Cortex of kidney (tissue), 1 donor: ENCODE data around the gene IGF2BP2.
"Not testable (repeated sequence)": the region's sequence is repeated elsewhere in the genome, so short reads cannot be mapped to it uniquely, and the experiment has no call there.

Experiments used
- DNase-seq: peaks from one replicate; lab custom pipeline; 2025; lab: John Stamatoyannopoulos, UW

Gene IGF2BP2

DNA sequence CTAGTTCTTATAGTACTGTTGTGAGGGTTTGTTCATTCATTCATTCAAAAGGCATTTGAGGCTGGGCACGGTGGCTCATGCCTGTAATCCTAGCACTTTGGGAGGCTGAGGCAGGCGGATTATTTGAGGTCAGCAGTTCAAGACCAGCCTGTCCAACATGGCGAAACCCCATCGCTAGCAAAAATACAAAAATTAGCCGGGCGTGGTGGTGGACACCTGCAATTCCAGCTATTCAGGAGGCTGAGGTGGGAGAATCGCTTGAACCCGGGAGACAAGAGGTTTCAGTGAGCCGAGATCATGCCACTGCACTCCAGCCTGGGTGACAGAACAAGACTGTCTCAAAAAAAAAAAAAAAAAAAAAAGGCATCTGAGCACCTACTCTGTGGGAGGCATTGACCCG, 163.5 kb downstream of the IGF2BP2 start:
- not testable (repeated sequence) for DNase-seq

DNA sequence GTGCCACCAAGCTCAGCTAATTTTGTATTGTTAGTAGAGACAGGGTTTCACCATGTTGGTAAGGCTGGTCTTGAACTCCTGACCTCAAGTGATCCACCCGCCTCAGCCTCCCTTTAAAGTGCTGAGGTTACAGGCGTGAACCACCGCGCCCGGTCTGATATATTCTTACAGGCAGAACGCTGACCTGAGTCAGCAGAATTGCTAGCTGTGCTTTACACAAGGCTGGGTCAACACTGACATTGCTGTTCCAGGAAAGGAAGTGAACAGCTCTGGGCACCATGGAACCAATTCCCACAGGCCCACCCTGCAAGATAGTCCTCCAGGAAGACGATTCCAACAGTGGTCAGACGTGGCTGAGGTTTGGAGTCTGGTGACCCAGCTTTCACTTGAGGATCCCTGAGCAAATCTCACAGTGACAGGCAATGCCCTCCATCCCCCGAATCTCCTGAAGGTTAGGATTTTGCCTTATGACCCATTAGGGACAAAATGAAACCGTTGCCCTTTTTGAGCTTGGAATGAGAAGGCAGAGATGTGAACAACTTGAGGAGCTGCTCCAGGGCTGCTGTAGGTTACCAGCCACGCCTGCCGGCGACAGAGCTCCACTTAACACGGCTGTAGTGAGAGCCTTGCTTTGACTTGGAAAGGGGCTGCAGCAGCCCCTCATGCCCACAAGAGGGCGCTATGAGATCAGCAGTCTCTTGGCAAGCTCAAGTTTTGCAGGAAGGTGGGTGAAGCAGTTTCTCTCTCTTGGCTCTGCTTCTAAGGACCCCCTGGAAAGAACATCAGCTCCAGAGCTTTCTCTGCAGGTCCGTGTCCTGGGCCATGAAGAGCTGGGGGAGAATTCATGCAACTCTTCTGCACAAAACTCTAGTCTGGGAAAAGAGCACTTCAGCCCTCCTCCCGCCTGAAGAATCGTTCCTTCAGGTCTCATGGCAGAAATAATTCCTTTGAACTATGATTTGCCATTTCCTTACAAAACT, 164.6 kb downstream of the IGF2BP2 start:
- no peak for DNase-seq

DNA sequence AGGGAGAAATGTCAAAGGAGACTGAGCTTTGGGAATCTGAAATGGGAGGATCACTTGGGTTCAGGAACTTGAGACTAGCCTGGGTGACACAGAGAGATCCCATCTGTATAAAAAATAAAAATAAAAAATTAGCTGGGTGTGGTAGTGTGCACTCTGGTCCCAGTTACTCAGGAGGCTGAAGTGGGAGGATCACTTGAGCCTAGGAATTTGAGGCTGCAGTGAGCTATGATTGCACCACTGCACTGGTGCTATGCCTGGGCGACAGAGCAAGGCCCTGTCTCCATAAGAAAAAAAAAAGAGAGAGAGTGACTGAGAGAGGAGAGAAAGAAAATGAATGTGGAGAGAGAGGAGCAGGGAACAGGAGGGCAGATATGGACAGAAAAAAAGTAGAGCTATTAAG, 165.9 kb downstream of the IGF2BP2 start:
- DNase-seq: no peak

DNA sequence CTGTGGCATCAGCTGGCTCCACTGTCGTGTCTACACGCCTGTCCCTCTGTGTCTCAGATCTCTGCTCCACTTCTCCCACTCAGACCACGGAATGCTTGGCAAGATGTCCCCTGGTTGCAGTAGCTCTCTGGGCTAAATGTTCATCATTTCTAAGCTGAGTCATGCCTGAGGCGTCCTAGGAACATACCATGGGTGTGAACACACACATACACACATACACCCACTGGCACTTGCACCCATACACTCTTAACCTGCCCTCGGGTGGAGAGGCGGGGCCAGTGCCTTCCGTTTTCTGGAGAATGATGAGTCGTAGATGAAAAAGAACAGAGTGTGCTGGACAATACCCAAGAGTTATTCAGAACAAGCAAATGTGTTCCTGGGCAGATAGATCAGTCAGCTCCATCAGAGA, 166.3 kb downstream of the IGF2BP2 start:
- DNase-seq: no peak

DNA sequence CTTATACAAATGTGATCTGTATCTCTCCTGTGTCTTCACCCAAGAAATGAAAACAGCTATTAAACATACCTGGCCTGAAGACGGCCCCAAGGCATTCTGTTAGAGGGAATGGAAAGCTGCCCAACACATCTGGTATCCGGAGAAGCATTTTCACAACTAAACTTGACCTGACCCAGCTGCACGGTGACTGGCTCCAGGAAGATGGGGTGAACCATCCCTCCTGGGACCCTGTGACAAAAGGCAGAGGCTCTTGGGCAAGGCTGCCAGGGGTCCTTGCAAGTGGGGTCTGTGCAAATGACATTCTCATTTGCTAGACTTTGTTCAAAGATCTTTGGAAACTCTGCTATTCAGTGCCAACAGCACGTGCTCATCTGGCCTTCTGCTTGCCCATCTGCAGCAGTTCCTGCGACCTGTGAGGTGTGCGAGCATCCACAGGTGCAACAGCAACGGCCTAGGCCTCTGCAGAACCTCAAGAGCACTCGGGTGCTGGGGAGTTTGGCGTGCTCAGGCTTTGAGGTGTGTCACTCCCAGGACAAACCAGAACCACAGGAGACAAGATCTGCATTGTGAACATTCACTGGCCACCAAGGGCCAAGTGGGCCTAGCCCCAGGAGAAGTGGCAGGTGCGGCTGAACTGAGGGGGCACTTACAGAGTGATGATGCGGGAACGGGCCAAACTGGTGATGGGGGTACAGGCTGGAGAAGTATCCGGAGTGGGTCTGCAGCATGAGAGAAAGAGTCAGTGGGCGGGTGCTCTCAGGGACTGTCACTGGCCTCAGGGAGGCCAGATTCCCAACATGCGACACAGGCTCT, 166.9 kb downstream of the IGF2BP2 start:
- DNase-seq: no peak

DNA sequence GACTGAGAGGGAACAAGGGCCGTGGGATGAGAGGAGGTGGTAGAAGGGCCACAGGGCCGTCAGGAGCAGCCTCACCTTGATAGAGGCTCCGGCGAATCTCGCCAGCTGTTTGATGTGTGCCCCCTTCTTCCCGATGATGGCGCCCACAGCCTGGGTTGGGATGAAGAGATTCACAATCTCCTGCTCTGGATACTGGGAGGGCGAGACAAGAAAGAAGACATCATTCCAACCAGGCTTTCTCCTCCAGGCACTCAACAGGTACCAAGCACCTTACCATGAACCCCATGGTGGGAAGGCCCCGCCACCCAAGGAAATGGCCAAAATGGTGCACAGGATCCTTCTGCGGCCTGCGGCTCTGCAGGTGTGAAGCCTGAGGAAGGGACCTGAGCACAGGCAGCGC, 167.6 kb downstream of the IGF2BP2 start:
- no peak for DNase-seq

DNA sequence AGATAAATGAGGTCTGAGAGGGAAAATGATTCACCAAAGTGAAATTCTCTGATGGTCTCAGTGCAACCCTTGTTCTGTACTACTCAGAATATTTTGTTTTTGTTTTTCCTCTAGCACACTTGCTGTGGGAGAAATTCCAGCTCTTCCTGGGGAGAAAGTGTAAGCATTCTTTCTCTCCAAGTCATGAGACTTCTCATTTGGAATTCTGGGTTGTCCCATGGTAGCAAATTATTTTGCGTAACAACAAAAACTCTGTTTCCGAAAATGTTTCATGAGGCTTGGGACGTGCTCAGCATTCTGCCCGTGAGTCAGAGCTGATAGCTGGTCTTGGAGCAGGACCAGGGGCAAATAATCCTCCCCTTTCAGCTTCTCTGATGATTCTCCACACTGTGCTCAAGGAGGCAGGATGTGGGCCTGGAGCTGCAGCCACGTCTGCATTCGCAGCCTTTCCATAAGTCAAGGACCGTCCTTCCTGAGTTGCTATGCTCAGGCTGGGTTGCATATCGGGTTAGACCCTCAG, 168.5 kb downstream of the IGF2BP2 start:
- DNase-seq: no peak

DNA sequence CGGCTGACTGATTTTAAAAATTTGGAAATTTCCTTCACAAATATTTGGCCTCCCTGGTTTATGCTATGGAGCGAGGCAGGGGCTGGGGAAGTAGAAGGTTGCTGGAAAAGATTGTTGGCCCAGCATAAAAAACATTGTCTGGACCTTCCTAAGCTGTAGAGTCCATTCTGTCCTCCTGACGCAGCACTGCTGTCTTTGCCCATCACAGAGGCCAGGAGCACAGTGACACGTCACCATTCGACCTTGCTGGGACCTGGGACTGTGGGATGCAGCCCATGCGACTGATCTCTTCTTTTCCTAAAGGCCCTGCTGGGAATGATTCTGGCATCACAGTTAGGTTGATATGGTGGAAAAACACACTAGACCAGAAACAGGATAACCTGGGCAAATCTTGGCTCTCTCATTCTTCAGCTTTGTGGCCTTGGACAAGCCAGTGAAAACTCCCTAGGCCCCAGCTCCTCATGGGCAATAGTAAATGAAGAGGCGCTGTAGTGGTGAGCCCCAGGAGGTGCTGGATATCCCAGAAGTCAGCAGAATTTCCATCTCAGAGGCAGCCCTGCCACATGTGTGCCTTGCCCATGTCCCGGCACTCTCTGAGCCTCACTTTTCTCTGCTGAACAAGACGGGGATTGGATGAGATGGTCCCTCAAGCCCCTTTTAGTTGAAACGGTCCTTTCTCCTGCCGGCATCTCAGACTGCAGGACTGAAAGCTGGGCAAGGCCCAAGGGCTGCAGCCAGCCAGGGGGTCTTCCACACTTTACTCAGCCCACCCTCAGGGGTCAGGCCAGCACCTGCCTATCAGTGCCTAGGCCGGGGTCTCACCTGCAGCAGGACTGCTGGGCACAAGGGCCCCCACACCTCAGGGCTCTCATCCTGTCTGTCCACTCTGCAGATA, 169.2 kb downstream of the IGF2BP2 start:
- no peak for DNase-seq

DNA sequence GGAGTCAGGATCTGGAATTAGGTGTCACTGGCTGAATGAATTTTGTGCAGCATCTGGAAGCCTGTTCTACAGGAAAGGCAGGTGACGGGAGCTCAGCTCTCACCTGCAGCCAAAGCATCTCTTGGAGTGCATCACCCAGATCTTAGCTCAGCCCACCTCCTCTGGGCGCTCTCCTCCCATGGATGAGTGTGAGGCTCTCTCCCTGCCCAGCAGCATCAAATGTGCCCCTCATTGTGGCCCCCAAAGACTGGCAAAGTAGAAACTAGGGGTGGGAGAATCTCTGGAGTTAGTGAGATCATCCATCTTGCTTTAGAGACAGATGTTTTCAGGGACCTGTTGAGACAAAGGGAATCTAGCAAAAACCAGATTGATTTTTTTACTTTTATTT, 170.1 kb downstream of the IGF2BP2 start:
- DNase-seq: no peak

DNA sequence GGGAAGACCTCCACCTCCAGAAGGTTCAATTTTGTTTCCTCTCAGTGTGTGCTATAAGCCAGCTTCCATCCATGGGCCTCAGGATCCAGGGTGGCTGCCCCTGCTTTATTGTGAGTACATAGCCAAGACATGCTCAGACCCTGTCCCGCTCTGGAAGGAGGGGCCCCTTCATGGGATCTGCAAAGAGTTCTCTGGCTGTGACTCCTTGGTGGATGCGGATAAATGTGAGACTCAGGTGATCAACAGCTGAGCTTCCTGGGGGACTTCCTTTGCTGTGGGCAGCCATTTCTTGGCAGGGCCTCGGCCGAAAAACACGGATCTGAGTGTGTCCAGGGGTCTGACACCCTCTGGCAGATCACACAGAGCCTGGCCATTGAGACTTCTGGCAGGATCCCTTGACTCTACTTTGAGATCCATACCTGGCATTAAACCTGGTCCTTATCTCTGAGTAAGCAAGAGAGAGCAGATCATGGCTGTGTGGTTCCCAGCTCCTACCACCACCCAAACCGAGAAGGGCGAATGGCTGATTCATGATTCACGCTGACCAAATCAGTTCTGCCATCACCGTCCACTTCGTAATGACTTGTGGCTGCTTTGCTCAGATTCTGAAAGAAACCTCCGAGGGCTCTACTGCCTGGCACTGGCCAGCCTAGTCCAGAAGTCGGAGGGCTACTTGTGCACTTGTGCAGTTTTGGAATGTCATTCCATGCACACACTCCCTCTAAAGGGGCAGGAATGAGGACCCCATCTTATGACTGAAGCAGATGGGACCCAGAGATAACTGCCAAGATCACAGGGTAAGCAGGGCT, 170.7 kb downstream of the IGF2BP2 start:
- no peak for DNase-seq

DNA sequence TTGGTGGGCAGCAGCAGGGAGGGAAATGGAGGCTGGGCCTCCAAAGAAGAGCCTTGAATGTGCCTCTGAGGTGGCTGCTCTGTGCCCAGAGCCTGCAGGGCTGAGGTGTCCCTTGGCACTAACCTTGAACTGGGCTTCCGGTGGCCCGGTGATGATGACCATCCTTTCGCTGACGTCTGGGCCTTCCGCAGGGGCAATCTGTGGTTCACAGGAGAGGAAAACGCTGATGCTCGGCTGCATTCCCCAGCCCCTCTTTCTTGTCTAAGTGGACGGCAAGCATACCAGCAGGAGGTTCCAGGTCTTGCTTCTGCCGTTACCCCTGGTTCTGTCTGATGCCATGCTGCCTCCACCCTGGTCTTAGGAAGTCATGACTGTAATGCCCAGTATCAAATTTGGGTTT, 172.9 kb downstream of the IGF2BP2 start:
- no peak for DNase-seq

DNA sequence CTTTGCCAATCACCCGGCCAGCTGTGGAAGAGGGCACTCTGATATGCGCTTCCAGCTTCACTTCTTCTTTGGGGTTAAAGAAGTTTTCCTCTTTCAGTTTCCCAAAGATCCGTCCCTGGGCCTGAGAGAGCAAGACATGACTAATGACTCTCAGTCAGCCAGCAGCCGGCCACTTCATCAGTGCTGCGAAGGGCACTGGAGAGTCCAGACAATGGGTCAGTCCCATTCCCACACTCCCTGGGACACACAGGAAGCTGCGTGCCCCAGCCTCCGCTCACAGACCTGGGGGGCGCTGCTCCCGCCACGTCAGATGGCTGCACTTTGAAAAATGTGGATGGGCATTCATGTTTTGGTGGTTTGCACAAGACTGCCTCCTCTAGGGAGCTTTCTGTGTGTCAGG, 175.4 kb downstream of the IGF2BP2 start:
- DNase-seq: no peak

DNA sequence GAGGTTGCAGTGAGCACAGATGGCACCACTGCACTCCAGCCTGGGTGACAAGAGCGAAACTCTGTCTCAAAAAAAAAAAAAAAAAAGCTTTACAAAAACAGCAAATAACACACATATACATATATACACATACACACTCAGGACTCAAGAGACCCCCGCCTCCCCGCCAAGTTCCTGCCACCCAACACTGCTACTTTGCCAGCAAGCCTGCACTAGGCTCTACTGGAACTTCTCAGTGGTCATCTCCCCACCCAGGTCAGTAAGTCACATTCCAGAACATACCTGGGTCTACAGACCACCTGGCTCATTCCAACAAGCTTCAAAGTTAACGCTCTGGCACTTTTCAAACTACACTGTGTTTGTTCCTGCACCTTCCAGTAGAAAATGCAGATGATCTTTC, 176.4 kb downstream of the IGF2BP2 start:
- no peak for DNase-seq

DNA sequence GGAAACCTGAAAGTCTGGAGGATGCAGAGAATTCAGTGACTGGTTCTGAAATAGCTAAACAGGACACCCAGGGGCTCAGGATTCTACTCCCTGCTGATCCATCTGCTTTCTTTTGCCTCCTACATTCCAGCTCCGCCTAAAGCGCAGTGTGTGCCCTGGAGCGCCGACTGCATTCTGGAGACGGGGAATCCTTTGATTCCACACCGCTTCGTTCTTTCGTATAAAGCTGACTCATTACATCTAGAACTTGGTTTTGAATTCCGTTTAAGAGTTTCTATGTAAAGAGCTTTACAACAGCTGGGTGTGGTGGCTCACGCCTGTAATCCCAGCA, 177.0 kb downstream of the IGF2BP2 start:
- DNase-seq: no peak

DNA sequence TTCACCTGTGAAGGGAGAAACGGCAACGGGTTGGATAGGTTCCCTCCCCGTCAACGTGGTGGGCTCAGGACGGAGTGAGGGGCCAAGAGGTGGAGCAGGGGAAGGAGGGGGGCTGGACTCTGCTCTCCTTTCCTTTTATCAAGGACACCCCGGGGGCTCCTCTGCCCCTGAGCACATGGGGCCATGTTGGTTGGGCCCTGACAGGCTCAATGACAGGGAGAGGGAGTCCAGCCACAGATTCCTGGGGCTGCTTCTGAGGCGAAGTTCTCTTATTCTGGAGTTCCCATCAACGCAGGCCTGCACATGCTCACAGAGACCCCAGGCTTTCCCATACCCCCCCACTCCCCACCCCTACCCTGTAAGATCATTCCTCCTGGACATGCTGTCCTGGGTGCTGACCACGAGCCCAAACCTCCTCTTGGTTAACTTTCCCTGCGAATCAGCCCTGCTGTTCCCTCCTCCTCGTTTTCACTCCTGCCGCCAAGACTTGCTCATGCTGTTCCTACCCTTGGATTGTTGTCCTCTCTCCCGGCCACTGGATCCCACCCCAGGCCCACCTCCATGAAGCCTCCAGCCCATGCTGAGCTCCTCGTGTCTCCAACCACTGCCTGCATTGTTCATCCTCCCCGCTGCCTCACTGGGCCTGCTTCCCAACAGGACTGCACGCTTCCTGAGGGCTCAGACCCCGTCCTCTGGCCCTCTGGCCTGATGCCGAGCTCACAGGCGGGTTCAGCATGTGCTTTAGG, 177.5 kb downstream of the IGF2BP2 start:
- DNase-seq: no peak

DNA sequence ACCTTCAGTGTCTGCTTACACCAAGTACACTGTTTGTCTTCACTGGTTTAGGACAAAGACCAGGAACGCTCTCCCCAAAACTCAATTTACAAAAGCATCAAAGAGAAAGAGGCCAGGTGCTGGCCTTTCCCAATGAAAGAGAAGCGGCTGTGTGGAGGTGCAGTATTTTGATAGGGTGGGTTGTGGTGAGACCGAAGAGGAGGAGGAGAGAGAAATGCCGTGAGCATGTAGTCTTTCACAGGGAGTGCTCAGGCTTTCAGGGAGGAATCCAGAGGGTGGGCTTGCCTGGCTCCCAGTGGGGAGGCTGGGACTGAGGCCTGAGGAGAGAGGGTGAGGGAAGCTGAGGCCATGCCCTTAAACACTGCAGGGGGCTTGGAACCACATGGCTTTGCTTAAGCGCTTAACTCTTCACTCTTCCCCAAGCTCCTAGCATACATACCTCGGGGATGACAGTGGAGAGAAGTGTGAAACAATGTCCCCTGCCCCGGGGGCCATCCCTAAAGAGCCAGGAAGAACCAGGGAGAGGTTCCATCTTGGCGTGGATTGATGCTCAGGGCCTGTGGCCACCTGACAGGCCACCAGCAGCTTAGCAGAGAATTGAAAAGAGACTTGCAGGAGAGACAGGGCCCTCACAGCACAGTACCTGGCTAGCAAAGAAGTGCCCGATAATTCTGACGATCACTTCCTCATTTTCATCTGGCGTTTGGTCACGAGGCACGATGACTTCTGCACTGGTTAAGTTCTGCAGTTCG, 178.3 kb downstream of the IGF2BP2 start:
- no peak for DNase-seq

DNA sequence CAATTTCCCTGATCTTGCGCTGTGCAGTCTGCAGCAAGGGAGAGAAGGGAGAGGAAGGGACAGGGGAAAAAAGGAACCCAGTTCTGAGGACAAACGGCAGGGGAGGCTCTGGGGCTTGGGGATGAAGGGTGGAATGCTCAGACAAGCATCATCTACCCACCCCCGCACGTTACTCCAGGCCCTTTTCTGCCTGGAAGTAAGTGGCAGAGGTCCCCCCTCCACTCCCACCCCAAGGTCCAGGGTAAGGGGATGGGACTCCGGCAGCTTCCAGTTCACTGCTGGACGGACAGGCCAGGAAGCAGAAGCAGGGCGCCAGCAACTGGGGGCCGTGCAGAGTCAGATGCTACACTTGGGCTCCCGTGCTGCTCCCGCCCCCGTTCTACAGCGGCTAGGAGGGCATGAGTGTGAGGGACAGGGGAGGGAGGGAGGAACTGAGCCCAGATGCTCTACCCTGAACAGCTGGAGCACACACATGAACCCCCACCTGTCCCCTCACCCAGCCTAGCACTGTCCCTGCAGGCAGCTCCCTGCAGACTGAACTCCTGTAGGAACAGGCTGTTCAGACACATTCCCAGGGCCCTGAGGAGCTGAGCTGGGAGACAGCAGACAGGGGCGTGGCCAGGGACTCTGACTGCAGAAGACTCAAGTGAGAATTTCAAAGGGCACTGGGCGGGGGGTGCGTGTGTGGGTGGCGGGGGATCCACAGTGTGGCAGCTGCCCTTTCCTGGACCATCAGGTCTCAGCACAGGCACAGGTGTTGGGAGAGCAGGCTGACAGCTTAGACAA, 179.1 kb downstream of the IGF2BP2 start:
- DNase-seq: no peak

DNA sequence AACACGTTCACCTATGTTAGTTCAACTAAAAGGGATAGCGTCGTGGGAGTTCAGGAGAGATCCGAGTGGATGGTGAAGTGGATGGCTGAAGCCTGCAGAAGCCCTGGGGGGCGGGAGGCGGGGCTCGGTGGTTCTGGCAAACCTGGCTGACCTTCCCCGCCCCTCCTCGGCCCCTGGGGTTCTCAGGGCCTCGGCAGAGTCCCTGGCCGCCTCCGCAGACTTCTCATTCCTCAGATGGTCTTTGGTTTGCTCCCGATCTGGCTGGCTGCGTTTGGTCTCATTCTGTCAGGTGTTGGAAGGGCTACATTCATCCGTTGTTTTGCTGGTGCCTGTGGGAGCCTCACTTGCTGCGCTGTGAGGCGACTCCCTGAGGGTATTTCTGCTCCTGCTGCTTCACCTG, 179.7 kb downstream of the IGF2BP2 start:
- not testable (repeated sequence) for DNase-seq

DNA sequence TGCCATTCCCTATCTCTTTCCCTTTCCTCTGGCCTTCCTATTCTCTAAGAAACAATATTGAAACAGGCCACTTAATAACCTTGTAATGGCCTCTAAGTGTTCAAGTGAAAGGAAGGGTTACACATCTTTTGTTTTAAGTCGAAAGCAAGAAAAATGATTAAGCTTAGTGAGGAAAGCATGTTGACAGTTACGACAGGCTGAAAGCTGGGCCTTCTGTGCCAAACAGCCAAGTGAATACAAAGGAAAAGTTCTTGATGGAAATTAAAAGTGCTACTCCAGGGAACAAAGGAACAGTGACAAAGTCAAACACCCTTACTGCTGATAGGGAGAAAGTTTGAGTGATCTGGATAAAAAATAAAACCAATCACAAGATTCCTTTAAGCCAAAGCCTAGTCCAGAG, 184.5 kb downstream of the IGF2BP2 start:
- no peak for DNase-seq
